ENCODE measurements around the gene SPACA7.

The SPACA7 gene

DNA sequence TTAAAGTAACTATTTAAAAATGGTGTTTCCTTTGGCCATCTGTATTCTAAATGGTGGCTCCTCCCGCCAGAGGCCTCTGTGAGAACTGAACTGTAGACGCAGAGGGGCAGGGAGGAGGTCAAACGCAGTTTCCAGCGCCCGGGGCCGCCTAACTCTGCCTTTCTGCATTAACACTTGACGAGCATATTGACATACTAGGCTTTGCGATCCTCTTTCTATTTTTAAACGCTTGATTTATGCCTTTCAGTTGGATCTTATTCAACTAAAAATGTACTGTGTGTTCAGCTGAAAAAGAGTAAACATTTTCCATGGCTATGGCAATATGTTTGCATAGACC, 74.7 kb downstream of the SPACA7 start:
- DNase-seq (ENCODE audit: insufficient read length, low spot score) (no peak), FAIRE-seq (no peak)
- no peak for TF ChIP-seq POLR2A (IDR thresholded peaks at IDR 0.05; ENCODE audit: low read depth, low read length)

GRCh38 chr13:112451512-112452379, 75.6 kb downstream of the SPACA7 start:
- no peak for FAIRE-seq
- DNase-seq (ENCODE audit: insufficient read length, low spot score), result no peak
- TF ChIP-seq POLR2A (IDR thresholded peaks at IDR 0.05; ENCODE audit: low read depth, low read length), result no peak

DNA sequence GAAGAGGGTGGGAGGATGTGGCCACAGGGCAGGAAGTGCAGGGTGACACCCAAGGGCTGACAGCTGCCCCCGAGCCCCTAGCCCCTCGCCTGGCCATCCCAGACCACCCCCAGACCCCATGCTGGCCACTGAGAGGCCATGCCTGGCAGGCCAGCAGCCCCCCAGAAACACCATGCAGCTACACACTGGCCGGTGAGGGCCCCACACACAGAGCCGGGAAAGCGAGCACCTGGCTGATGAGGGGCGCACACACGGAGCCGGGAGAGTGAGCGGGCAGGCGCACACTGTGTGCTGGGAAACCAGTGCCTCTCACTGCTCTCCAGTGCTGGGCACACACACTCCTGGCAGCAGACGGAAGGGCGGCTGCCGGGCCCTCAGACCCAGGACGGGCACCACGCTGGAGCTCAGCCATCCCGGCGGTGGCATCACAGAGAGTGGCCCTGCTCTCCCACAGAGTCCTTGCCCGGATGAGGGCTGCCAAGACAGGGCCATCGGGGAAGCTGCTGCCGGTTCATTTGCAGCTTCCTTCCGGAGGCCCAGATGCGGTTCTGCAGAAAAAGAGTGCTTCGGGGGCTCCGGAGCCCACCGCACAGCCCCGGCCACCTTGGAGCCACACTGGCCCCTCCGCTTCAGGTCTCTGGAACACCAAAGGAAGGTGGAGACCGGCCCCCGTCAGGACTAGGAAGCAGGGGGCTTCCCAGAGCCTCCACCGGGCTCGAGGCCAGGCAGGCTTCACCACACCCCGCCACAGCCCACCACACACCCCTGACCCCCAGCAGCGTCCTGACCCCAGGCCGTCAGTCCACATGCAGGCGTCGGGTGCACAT, 76.4 kb downstream of the SPACA7 start:
- DNase-seq (ENCODE audit: insufficient read length, low spot score) (no peak), FAIRE-seq (no peak)
- TF ChIP-seq POLR2A (IDR thresholded peaks at IDR 0.05; ENCODE audit: low read depth, low read length), result no peak

GRCh38 chr13:112453207-112453829, 77.2 kb downstream of the SPACA7 start:
- DNase-seq (ENCODE audit: insufficient read length, low spot score) (no peak), FAIRE-seq (no peak)
- TF ChIP-seq POLR2A (IDR thresholded peaks at IDR 0.05; ENCODE audit: low read depth, low read length), result no peak

DNA sequence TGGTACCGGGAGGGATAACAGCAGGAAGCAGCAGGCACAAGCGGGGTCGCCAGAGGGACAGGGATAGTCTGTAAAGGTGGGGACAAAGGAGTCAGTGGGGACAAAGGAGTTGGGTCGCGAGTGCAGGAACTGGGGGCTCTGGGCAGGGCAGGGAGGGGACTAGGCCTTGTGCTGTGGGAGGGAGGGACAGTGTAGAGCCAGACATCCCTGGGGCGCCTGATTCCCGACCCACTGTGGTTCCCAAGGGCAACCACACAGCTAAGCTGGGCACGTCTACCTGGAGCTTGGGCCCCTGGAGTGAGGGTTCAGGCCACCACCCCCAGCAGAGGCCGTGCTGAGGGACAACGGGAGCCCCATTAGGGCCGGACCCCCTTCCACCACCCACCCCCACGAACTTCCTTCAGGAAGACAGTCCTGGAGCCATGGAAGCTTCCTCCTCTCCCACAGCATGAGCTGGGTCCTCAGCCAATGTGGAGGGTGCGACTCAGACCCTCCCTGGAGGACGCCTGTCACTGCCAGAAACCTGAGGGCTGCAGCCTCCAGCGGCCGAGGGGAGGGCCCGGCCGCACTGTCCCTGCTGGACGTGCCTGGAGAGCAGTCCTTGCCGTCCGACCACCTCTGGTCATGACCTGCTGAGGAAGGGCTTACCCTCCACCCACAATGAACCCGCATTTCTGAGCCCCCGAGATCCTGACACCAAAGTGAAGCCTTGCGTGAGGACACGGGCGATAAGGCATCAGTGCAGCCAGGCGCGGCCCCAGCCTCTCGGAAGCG, 77.9 kb downstream of the SPACA7 start:
- no peak for FAIRE-seq
- no peak for TF ChIP-seq POLR2A (IDR thresholded peaks at IDR 0.05; ENCODE audit: low read depth, low read length)
- no peak for DNase-seq (ENCODE audit: insufficient read length, low spot score)

DNA sequence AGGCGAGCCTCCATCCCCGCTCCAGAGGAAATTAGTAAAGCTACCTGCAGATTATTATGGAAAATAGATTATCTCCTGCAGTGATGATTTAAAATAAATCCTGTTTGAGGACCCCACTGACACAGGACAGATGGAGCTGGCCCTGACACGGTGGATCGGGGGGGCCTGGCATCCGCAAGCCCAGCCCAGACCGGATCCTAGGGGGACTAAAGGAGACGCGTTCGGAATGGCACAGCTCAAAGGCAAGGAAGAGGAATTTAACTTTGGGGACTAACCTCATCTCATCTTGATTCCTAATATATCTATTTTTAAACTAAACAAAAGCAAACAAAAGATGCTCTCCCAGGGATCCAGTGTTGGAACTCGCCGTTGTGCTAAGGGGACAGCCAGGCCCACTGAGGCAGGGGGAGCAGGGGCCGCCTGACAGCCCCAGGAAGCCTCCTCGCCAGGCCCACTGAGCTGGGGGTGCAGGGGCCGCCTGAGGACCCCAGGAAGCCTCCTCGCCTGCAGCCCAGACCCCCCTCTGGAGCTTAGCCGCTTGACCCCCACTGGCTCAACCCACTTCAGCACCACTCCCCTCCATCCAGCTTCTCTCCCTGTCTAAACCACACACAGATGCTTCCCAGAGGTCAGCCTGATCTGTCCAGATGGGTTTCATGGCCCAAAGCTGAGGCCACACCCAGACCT, 78.6 kb downstream of the SPACA7 start:
- FAIRE-seq (no peak), DNase-seq (ENCODE audit: insufficient read length, low spot score) (no peak)
- no peak for TF ChIP-seq POLR2A (IDR thresholded peaks at IDR 0.05; ENCODE audit: low read depth, low read length)

GRCh38 chr13:112455476-112456059, 79.4 kb downstream of the SPACA7 start:
- DNase-seq (ENCODE audit: insufficient read length, low spot score) (no peak), FAIRE-seq (no peak)
- no peak for TF ChIP-seq POLR2A (IDR thresholded peaks at IDR 0.05; ENCODE audit: low read depth, low read length)

DNA sequence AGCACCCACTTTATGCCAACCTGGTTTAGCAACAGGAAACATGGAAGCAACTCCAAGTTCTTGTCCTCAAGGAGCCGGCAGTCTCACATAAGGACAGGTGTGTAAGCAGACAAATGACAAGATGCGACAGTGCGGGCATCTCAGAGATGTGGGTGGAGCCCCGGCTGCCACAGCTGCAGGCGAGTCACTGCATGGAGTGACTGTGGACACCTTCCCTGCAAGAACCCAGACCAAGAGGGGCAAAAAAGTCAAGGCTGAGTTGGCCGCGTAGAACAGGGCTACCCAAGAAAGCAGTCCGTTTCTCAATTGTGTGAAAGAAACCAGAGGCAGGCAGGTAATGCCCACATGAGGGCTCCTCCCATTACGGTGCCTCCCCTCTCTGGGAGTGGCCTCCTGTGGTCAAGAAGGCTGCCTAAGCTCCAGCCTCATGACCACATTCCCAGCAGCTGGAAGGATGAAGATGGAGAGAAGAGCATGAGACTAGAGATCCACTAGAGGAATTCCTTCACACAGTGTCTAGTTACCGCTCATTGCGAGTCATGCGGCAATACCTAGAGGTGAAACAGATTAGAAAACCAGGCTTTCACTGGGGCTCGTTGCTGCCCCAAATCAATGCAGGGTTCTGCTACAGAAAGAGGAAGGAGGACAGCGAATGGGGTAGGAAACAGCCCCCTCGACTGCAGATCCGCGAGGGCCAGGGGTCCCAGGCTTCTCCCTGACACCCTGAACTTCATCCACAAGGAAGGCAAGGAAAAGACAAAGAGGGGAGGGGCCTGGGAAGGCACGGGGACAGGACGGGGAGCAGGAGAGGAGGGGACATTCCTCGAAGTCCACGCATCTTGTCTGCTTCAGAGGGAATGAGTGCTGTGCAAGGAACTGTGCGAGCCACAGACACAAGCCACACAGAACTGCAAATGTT, 80.2 kb downstream of the SPACA7 start:
- no peak for DNase-seq (ENCODE audit: insufficient read length, low spot score)
- FAIRE-seq, result no peak

GRCh38 chr13:112457081-112457480, 80.9 kb downstream of the SPACA7 start:
- no peak for TF ChIP-seq POLR2A (IDR thresholded peaks at IDR 0.05; ENCODE audit: low read depth, low read length)
- FAIRE-seq (no peak), DNase-seq (ENCODE audit: insufficient read length, low spot score) (no peak)

More for the DNA sequence above, 80.2 kb downstream of the SPACA7 start:
- TF ChIP-seq POLR2A (IDR thresholded peaks at IDR 0.05; ENCODE audit: low read depth, low read length), result no peak

DNA sequence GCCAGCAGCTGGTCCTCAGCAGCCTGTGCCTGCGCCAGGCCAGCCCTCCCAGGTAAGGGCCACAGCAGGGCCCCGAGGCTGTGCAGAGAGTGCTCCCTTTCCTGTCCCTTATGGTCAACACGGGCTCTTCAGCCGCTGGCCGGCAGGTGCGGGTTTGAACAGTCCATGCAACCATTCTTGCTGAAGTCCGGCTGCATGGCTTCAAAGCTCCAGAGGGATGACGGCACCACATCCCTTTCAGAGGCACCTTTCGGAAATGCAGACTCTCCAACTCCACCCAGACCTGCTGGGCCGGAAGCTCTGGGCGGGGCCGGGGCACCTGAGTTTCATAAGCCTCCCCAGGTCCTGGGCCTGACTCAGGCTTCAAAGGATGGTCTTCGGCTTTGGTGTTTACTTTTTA, 81.3 kb downstream of the SPACA7 start:
- DNase-seq (ENCODE audit: insufficient read length, low spot score) (no peak), FAIRE-seq (no peak)

GRCh38 chr13:112462408-112462807, 86.3 kb downstream of the SPACA7 start:
- DNase-seq (ENCODE audit: insufficient read length, low spot score) (no peak), FAIRE-seq (no peak)
- no peak for TF ChIP-seq POLR2A (IDR thresholded peaks at IDR 0.05; ENCODE audit: low read depth, low read length)

More for the DNA sequence above, 81.3 kb downstream of the SPACA7 start:
- TF ChIP-seq POLR2A (IDR thresholded peaks at IDR 0.05; ENCODE audit: low read depth, low read length), result no peak

- FAIRE-seq (no peak), DNase-seq (ENCODE audit: insufficient read length, low spot score) (no peak)
- TF ChIP-seq POLR2A (IDR thresholded peaks at IDR 0.05; ENCODE audit: low read depth, low read length), result no peak
These were observed 88.6 kb downstream of the SPACA7 start for GRCh38 chr13:112464720-112465119.

Data from H54 (cell line).